NCI-H2081 treated with DMSO at 0.1 percent for 48 hours (cell line): ENCODE results near the gene SFMBT1.

Source experiments
- DNase-seq: peaks from one replicate; lab custom pipeline; 2025; lab: John Stamatoyannopoulos, UW

Gene SFMBT1

DNA sequence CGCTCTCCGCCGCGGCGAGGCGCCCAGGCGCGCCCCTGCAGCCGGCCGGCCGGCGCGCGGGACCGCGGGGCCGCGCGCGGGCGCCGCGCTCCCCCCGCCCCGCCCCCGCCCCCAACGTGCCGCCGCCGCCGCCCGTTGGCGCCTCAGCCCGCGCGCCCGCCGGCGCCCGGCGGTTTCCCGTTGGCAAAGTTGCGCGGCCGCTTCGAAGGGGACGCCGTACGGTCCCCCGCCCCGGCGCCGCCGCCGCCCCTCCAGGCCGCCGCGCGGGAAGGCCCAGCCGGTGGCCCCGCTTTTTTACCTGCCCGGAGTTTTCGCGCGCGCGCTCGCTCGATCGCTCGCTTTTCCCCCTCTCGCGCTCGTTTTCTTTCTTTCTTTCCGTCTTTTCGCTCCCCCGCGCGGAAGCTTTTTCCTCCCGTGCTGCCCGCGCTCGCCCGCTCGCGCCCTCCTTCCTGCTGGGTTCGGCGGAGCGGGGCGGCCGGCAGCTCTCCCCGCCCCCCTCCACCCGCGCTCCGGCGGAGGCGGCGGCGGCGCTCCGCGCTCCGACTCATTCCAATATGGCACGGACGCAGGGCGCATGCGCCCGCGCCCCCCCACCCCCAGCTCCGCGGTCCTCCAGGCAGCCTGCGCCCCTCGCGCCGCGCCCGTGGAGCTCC is at the start of gene SFMBT1:
Gene SFMBT1 (minus strand): TSS at position 556 of the 653 bp plus-strand sequence. CDS start 76,945 bp downstream, outside the sequence.
- no peak for DNase-seq

DNA sequence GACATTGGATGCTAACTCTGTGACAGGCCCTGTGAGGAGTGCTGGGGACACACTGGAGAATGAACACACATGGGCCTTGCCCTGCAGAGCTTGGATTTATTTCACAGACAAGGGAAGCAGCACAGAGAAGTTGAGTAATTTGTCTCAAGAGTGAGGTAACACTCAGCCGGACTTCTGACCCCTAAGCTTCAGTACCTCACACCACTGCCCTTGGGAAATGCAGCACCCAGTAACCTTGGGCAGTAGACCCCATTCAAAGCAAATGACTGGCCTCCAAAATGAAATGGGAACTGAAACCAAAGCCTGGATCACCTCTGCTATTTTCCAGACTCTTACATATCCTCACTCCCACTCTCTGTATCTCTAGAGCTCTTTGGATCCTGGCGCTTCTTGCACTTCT is 47.1 kb upstream of the SFMBT1 start:
- no peak for DNase-seq

DNA sequence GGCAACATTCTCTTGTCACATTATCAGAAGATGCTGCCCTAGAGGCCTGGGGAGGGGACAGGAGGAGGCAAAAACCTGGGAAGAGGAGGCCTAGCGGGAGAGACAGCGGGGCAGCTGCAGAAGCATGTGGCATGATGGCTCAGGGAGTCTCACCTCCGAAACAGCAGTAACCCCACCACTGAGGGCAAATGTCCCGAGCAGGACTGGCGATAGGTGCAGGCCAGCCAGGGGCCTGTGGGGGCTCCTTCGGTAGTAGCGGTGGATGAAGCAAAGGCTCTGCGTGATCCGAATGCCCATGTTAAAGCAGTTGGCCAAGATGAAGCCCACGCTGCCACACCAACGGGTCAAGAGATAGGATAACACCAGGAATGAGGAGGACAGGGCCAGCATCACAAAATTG is 46.3 kb upstream of the SFMBT1 start:
- DNase-seq: no peak

- DNase-seq: no peak
Measured at GRCh38 chr3:53091011-53091410, 45.1 kb upstream of the SFMBT1 start.

GRCh38 chr3:53089511-53089910 is 43.6 kb upstream of the SFMBT1 start:
- DNase-seq: no peak

GRCh38 chr3:53085476-53085875 is 39.6 kb upstream of the SFMBT1 start:
- DNase-seq: no peak

DNA sequence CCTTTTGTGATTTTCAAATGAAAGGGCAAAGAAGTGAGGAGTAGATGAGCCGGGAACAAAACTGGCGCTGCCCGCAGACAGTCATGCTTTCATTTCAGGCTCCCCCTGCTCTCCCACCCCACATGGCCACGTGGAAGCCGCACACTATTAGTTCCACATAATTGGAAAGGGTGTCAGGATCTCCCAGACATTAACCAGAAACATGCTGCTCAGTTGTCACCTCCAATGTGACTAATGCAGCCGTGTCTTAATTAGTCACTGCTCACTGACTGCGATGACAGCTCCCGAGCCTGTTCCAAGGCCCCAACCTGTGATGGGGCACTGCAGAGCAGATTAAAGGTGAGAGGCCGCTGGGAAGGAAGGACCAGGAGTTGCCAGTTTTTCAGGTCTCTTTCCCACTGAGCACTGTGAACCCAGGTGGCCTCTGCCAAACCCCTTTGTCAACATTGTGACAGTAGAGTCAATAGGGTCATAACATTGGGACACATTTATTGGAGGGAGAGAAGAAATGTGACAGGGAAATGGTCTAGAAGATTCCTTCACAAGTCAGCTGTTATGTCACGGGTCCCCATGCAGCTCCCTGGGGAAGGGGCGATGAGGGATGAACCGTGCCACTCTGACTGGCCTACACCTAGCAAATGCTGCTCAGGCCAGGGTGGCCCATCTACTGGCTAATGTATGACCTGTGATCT is 38.6 kb upstream of the SFMBT1 start:
- DNase-seq: no peak

DNA sequence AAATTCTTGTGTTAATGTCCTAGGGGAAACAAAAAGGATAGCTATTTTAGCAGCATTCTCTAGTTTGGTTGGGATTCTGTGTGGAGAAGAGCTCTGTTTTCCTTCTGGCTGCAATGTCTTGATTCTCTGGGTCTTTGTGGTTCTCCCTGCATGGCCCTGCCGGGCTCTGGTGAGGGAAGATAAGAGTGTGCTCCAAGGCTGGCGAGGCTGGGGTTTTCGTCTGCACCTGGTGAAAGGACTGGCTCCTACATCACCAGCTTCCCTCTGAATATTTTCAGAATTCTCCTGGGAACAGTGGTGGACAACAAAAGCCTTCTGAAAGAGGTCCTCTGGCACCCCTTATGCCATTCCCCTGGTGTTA is 38.1 kb upstream of the SFMBT1 start:
- no peak for DNase-seq

- DNase-seq: no peak
Measured at GRCh38 chr3:53083521-53083920, 37.6 kb upstream of the SFMBT1 start.

DNA sequence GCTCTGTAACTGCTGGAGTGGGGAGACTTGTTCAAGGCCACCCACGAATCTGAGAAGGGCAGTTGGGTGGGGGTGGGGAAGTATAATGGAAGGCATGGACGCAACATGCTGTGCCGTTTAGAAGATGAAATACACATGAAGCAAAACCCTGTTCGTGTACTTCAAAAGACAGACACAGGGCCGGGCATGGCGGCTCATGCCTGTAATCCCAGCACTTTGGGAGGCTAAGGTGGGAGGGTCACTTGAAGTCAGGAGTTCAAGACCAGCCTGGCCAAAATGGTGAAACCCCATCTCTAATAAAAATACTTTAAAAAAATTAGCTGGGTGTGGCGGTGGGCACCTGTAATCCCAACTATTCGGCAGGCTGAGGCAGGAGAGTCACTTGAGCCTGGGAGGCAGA is 36.9 kb upstream of the SFMBT1 start:
- no peak for DNase-seq

GRCh38 chr3:53081318-53081717 is 35.4 kb upstream of the SFMBT1 start:
- no peak for DNase-seq

DNA sequence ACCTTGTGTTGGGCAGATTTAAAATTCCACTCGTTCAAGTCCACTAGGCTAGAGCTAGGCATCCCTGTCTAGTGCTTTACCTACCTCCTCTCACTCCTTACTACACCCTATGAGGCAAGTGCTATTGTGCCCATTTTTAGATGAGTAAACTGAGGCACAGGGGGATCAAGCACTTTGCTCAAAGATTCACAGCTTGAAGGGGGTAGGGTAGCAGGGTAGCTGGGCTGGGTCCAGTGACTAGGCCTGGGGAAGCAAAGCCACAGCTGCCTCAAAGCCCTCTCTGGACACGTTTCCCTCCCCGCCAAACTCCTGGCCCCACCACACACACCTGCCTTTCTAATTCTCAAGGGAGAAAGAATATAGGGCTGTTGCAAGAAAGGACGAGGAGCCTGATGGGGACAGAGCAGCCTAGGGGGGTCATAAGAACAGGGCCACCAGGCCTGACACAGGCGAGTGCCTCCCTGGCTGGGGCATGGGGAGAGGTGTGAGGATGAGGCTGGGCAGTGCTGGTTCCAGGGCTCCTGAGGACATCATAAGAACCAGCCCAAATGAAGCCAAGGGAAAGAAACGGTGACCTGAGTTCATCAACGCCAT is 34.8 kb upstream of the SFMBT1 start:
- DNase-seq: no peak

DNA sequence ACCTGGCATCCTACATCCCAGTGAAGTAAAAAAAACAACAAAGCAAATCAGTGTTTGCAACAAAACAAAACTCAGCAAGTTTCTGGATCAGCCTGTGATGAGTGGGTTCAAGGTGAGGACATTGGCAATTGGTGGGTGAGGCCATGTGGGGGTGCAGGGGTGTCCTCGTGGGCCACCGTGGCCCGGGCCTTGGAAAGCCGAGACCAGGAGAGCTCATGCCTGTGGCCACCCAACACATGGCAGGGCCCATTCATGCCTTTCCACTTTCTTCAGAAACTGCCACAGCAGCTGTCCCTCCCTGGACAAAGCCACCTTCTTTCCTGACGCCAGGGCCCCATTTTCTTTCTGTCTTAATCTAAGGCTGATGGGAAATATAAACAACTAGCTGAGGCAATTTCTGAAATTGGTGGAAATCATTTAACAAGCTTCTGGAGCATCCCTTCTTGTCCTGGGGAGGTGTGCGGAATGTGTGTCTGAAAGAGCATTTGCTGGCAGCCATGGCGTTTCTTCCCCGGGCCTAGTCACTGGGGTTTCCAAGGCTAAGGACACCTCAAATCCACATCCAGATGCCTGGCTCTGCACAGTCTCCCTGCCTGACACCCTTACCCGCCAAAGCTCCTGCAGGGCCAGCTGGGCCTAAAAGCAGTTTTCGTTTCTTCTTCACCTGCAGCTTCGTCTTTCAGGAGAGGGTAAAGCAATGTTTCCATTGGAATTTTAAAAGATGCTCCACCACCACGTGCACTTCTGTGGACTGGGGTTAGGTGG is 34.1 kb upstream of the SFMBT1 start:
- no peak for DNase-seq

DNA sequence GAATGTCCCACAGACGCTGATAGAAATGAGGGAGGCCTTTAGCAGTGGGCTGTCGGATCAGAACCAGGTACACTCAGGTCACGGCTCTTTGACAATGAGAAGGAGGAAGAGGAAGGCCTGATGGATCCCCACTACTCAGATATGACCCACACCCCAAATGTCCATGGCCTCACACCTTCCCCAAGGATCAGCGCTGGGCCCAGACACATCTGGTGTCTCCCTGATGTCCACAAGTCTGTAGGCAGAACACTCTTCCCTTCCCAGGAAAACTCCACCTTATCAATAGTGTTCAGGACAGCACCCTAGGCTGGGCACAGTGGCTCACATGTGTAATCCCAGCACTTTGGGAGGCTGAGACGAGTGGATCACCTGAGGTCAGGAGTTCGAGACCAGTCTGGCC is 33.3 kb upstream of the SFMBT1 start:
- no peak for DNase-seq

DNA sequence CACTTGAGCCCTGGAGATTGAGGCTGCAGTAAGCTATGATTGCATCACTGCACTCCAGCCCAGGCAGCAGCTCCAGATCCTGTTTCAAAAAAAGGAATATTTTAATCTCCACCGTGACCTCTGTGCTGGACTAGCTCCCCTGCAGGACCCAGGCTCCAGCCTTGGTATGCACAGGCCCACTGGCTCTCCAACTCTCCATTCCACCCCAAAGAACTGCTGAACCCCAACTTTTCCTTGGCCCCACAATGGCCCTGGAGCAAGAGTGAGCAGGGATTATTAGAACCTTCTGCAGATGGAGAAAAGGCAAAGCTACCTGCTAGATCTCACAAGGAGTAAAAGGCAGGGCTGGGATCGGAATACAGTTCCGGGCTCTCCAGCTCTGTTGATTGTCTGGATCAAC is 32.8 kb upstream of the SFMBT1 start:
- no peak for DNase-seq

- DNase-seq: no peak
Measured at GRCh38 chr3:53077476-53078220, 31.8 kb upstream of the SFMBT1 start.

GRCh38 chr3:53075743-53076140 is 29.9 kb upstream of the SFMBT1 start:
- DNase-seq: no peak

DNA sequence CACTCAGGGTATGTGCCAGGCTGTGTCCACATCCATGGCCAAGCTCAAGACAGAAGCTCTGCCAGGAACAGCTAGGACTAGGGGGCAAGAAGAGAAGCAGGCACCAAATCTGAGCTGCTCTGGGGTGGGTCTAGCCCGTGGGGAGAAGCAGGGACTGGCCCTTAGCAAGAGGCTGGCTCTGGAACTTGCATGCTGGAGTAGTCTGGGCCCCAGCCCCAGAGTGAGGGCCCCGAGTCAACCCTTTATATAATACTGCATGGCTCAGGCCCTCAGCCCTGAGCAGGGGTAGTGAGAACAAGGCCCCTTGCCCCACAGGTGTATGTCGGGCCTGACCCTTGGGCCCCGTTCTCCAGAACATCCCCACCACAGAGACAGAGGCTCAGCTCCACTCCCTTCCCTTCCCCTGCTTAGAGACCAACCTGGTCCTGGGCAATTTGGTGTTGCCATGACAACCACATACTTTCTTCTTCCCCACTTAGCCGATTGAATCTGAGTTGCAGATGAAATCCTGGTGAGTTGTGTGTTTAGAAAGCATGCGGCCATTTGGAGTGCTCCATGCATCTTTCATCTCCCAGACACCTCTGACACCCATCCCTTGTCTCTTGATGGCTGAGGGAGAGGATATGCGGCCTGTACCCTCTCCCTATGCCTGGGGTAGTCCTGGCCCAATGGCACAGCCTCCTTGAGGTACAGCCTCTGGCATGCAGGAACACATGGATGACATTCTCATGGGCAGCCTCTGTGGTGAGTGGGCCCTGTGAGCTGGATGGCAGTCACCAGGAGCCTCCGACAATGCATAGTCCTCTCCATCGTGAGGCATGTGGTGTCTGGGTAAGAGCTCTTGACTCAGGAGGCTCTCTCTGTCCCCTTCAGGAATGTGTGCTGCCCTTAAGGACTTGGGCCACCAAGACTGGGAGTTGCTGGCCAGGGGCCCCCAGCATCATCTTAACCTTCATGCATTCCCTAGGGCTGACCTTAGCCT is 29.2 kb upstream of the SFMBT1 start:
- DNase-seq: no peak

GRCh38 chr3:53074366-53074696 is 28.5 kb upstream of the SFMBT1 start:
- no peak for DNase-seq

- DNase-seq: no peak
Measured at GRCh38 chr3:53073553-53074365, 27.9 kb upstream of the SFMBT1 start.
